NT2/D1 (cell line): ENCODE data around the gene PPP6R1.
"Not testable (repeated sequence)": the region's sequence is repeated elsewhere in the genome, so short reads cannot be mapped to it uniquely, and the experiment has no call there.

Source experiments
- DNase-seq: peaks from one replicate; pipeline ENCODE4 v3.0.0-alpha.2; 2011; ENCODE audit warnings: low read depth, low spot score
- H3K27me3 ChIP-seq: 2 replicates; pipeline ENCODE4 v1.6.0; 2011; ENCODE audit warnings: mild to moderate bottlenecking; ENCODE audit not compliant: insufficient read length, insufficient read depth
- H3K36me3 ChIP-seq: 2 replicates; pipeline ENCODE4 v1.6.1; 2011; ENCODE audit warnings: mild to moderate bottlenecking, low read length, mixed read lengths; ENCODE audit not compliant: insufficient read depth, insufficient read length
- H3K4me1 ChIP-seq: 2 replicates; pipeline ENCODE4 v1.5.1; 2011; ENCODE audit not compliant: insufficient read depth, insufficient read length
- H3K4me3 ChIP-seq: 2 replicates; pipeline ENCODE4 v1.5.1; 2011; ENCODE audit warnings: low read depth; ENCODE audit not compliant: insufficient read length
- H3K9ac ChIP-seq: 2 replicates; pipeline ENCODE4 v1.6.0; 2011; ENCODE audit warnings: low read depth; ENCODE audit not compliant: insufficient read length
- H3K9me3 ChIP-seq: 2 replicates; pipeline ENCODE4 v1.5.1; 2011; ENCODE audit warnings: mild to moderate bottlenecking, low read length; ENCODE audit not compliant: insufficient read depth
- SUZ12 ChIP-seq: IDR thresholded peaks from 2 replicates; pipeline ENCODE4 v1.6.1; 2011; ENCODE audit not compliant: insufficient read length, insufficient read depth; ENCODE audit errors: extremely low read depth
- YY1 ChIP-seq: IDR thresholded peaks from 2 replicates; pipeline ENCODE4 v1.6.1; 2011; ENCODE audit not compliant: insufficient read length, insufficient read depth
- ZNF274 ChIP-seq: IDR thresholded peaks from 2 replicates; pipeline ENCODE4 v1.6.1; 2011; ENCODE audit warnings: mild to moderate bottlenecking, low read depth, low read length

Gene PPP6R1

GRCh38 chr19:55228403-55229031 is 30.3 kb downstream of the PPP6R1 start, which contains the start of gene TMEM86B:
TMEM86B (minus strand) TSS chr19:55228763; CDS start chr19:55228741, 22 bp downstream.
- DNase-seq = no peak
- H3K36me3 ChIP-seq = peaks cover 72% of the 10 kb centered on the region
- H3K9ac ChIP-seq = no peak within 1 kb of the TSS
- H3K9me3 ChIP-seq = no peaks in the 10 kb centered on the region
- no peaks in the 10 kb centered on the region for H3K27me3 ChIP-seq
- H3K4me1 ChIP-seq = no peaks in the 10 kb centered on the region
- TF ChIP-seq YY1 (no peak), ZNF274 (no peak), SUZ12 (no peak)
- no peak within 1 kb of the TSS for H3K4me3 ChIP-seq

GRCh38 chr19:55228015-55228391 is 30.8 kb downstream of the PPP6R1 start:
- Histone ChIP-seq H3K27me3 (no peaks in the 10 kb centered on the region), H3K4me3 (no peak overlapping the region), H3K36me3 (peaks cover 74% of the 10 kb centered on the region), H3K4me1 (no peaks in the 10 kb centered on the region), H3K9me3 (no peaks in the 10 kb centered on the region), H3K9ac (no peak overlapping the region)
- TF ChIP-seq SUZ12 = no peak
- no peak for TF ChIP-seq ZNF274
- no peak for TF ChIP-seq YY1
- no peak for DNase-seq

- H3K4me3 ChIP-seq = no peak overlapping the region
- H3K9ac ChIP-seq = no peak overlapping the region
- H3K27me3 ChIP-seq = no peaks in the 10 kb centered on the region
- DNase-seq = no peak
- peaks cover 72% of the 10 kb centered on the region for H3K36me3 ChIP-seq
- TF ChIP-seq ZNF274 = no peak
- TF ChIP-seq YY1 = no peak
- no peak for TF ChIP-seq SUZ12
- no peaks in the 10 kb centered on the region for H3K9me3 ChIP-seq
- no peaks in the 10 kb centered on the region for H3K4me1 ChIP-seq
Measured at GRCh38 chr19:55227241-55228014, 31.4 kb downstream of the PPP6R1 start.

- Histone ChIP-seq H3K36me3 (peaks cover 65% of the 10 kb centered on the region), H3K4me1 (no peaks in the 10 kb centered on the region), H3K9me3 (no peaks in the 10 kb centered on the region), H3K9ac (no peak overlapping the region), H3K27me3 (no peaks in the 10 kb centered on the region), H3K4me3 (no peak overlapping the region)
- TF ChIP-seq SUZ12 (no peak), ZNF274 (no peak), YY1 (no peak)
- no peak for DNase-seq
Measured at GRCh38 chr19:55226788-55227187, 32.0 kb downstream of the PPP6R1 start.

- no peak overlapping the region for H3K9ac ChIP-seq
- DNase-seq = no peak
- H3K4me3 ChIP-seq = no peak overlapping the region
- no peaks in the 10 kb centered on the region for H3K27me3 ChIP-seq
- no peaks in the 10 kb centered on the region for H3K4me1 ChIP-seq
- H3K36me3 ChIP-seq = peaks cover 60% of the 10 kb centered on the region
- TF ChIP-seq YY1 = no peak
- no peak for TF ChIP-seq SUZ12
- no peak for TF ChIP-seq ZNF274
- no peaks in the 10 kb centered on the region for H3K9me3 ChIP-seq
Measured at GRCh38 chr19:55226273-55226672, 32.5 kb downstream of the PPP6R1 start.

GRCh38 chr19:55225415-55225958 is 33.3 kb downstream of the PPP6R1 start:
- Histone ChIP-seq H3K4me3 (no peak overlapping the region), H3K27me3 (no peaks in the 10 kb centered on the region), H3K9me3 (peaks cover 7% of the 10 kb centered on the region; the same call in 1 of the 2 replicates), H3K4me1 (no peaks in the 10 kb centered on the region), H3K36me3 (peaks cover 55% of the 10 kb centered on the region), H3K9ac (no peak overlapping the region)
- TF ChIP-seq ZNF274 (no peak), YY1 (no peak), SUZ12 (no peak)
- DNase-seq = no peak

GRCh38 chr19:55224679-55225414 is 34.0 kb downstream of the PPP6R1 start:
- H3K4me1 ChIP-seq, H3K9ac ChIP-seq, H3K27me3 ChIP-seq, DNase-seq, H3K4me3 ChIP-seq: not testable (repeated sequence)
- Histone ChIP-seq H3K36me3 (peaks cover 48% of the 10 kb centered on the region), H3K9me3 (peaks cover 13% of the 10 kb centered on the region; the same call in 1 of the 2 replicates)
